ENCODE measurements around the gene MIS18BP1.
"Not testable (repeated sequence)": the region's sequence is repeated elsewhere in the genome, so short reads cannot be mapped to it uniquely, and the experiment has no call there.

Gene MIS18BP1

DNA sequence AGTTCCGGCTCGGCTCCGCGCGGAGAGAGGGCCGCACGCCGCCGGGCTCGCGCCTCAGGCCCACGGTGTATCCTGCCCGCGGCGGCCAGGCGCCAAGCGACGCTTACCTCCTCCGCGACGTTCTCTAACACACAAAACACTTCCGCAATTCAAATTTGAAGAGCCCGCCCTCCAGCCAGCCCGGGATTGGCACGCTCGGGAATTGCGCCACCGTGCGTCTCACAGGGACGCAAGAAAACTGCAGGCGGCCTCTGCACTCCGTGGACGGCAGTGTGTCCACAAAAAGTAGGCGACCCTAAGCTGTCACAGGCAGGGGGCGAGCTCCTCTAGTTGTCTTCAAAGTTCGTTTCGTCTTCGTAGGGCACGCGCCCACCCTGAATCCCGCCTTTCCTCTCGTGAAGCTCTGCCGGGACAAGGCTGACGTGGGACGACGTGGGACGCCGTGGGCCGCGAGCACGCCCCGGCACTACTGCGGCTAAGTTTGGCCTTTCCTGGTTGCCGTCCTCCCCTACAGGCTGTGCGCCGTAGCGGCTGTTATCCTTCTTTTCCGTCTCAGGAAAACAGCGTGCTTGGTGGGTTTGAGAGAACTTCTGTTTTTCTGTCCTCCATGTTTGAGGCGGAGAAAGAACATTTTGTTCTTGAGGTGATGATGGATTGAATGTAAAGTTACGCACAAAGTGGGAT is at the start of gene MIS18BP1:
Gene MIS18BP1, minus strand, starts transcription at position 133 of the 684 bp plus-strand sequence. CDS start 5,916 bp downstream, outside the sequence.
- no peaks in the 10 kb centered on the region for H4K20me1 ChIP-seq (ENCODE audit: insufficient read depth, low read length)
- TF ChIP-seq, protein P1, sequence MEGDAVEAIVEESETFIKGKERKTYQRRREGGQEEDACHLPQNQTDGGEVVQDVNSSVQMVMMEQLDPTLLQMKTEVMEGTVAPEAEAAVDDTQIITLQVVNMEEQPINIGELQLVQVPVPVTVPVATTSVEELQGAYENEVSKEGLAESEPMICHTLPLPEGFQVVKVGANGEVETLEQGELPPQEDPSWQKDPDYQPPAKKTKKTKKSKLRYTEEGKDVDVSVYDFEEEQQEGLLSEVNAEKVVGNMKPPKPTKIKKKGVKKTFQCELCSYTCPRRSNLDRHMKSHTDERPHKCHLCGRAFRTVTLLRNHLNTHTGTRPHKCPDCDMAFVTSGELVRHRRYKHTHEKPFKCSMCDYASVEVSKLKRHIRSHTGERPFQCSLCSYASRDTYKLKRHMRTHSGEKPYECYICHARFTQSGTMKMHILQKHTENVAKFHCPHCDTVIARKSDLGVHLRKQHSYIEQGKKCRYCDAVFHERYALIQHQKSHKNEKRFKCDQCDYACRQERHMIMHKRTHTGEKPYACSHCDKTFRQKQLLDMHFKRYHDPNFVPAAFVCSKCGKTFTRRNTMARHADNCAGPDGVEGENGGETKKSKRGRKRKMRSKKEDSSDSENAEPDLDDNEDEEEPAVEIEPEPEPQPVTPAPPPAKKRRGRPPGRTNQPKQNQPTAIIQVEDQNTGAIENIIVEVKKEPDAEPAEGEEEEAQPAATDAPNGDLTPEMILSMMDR (IDR thresholded peaks at IDR 0.05; ENCODE audit: low read length), result peak; percentile 55
- TF ChIP-seq EZH2phosphoT487 (IDR thresholded peaks at IDR 0.05; ENCODE audit: low read length) (no peak), EZH2 (optimal IDR thresholded peaks at IDR 0.05; ENCODE audit: low read depth, low read length) (no peak)
- peaks cover 7% of the 10 kb centered on the region for H3K4me1 ChIP-seq (ENCODE audit: low read length)
- H3F3A ChIP-seq (ENCODE audit: insufficient read depth, low read length), result peaks cover 7% of the 10 kb centered on the region; the same call in 1 of the 2 replicates
- no peaks in the 10 kb centered on the region for H3K9me3 ChIP-seq (replicated peaks; ENCODE audit: insufficient read depth, low read length)
- peak within 1 kb of the TSS; percentile 61 for H2AFZ ChIP-seq (ENCODE audit: low read length)
- peak within 1 kb of the TSS; percentile 63 for H3K4me2 ChIP-seq (ENCODE audit: low read depth, low read length)
- peaks cover 45% of the 10 kb centered on the region for H3K79me2 ChIP-seq (ENCODE audit: low read length)
- H3K4me3 ChIP-seq (ENCODE audit: low read length), result peak within 1 kb of the TSS; percentile 76
- no peaks in the 10 kb centered on the region for H3K9me2 ChIP-seq (replicated peaks; ENCODE audit: insufficient read depth, low read length)
- peak within 1 kb of the TSS; percentile 85 for H3K27ac ChIP-seq (ENCODE audit: low read length)
- no peaks in the 10 kb centered on the region for H3K36me3 ChIP-seq (replicated peaks; ENCODE audit: insufficient read depth, low read length)
- H3K9ac ChIP-seq (ENCODE audit: low read length), result peak within 1 kb of the TSS; percentile 78
- no peaks in the 10 kb centered on the region for H3K27me3 ChIP-seq (replicated peaks; ENCODE audit: insufficient read depth, low read length)
- peak; percentile 92 for DNase-seq

DNA sequence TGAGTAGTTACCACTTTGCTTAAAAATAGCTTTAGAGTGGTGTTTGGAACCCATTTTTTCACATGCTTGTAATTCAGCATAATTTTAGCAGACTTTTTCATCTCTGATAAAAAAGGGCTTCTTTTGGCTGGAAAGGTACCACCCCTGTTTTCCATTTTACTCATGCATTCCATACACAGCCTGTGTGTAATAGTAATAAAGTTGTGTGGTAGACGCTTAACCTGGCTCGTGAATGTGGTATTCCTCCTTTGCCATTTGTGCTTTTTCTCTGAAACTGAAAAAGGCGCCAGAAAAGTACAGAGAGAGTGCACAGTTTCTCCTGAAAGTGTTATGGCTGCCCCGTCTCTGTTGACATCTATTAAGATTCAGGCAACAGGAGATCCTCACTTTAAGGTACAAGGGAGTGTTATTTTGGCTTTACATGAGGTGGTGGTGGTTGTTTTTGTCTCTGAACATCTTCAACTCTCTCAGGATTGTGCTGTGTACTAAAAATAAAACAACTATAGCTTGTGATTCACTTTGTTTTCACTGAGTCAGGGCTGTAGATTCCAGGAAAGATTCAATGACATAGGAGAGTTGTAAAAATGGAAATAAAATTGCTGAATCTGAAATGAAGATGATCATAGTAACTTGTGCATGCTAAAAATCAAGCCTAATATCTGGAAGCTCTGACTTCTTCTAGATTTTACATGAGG is 45.6 kb upstream of the MIS18BP1 start:
- H2AFZ ChIP-seq (ENCODE audit: low read length), result no peak overlapping the region
- no peaks in the 10 kb centered on the region for H3K36me3 ChIP-seq (replicated peaks; ENCODE audit: insufficient read depth, low read length)
- H3K4me2 ChIP-seq (ENCODE audit: low read depth, low read length), result no peak overlapping the region
- TF ChIP-seq EZH2 (optimal IDR thresholded peaks at IDR 0.05; ENCODE audit: low read depth, low read length), result no peak
- TF ChIP-seq, protein P1 (IDR thresholded peaks at IDR 0.05; ENCODE audit: low read length), result no peak
- TF ChIP-seq EZH2phosphoT487 (IDR thresholded peaks at IDR 0.05; ENCODE audit: low read length), result no peak
- no peaks in the 10 kb centered on the region for H3K9me2 ChIP-seq (replicated peaks; ENCODE audit: insufficient read depth, low read length)
- no peaks in the 10 kb centered on the region for H3K27me3 ChIP-seq (replicated peaks; ENCODE audit: insufficient read depth, low read length)
- no peaks in the 10 kb centered on the region for H3K9me3 ChIP-seq (replicated peaks; ENCODE audit: insufficient read depth, low read length)
- no peaks in the 10 kb centered on the region for H3F3A ChIP-seq (ENCODE audit: insufficient read depth, low read length)
- no peak overlapping the region for H3K27ac ChIP-seq (ENCODE audit: low read length)
- no peaks in the 10 kb centered on the region for H3K79me2 ChIP-seq (ENCODE audit: low read length)
- H3K9ac ChIP-seq (ENCODE audit: low read length), result no peak overlapping the region
- no peak overlapping the region for H3K4me3 ChIP-seq (ENCODE audit: low read length)
- H4K20me1 ChIP-seq (ENCODE audit: insufficient read depth, low read length), result no peaks in the 10 kb centered on the region
- H3K4me1 ChIP-seq (ENCODE audit: low read length), result no peaks in the 10 kb centered on the region
- DNase-seq, result no peak

DNA sequence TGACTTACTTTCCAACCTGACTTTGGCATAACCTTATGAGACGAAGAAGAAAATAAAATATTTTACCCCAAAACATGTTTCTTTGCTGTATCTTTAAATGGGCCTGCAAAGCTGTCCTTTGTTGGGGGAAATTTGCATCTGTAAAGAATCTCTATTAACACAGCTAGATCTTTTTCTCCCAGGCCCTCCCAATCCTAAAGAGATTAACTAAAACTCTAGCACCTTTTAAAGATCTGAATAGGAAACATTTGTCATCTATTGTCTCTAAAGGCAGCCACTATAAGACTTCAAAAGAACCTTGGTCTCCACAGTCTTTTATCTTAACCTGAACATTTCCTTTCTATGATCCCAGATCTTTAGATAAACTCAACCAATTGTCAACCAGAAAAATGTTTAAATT is 41.8 kb upstream of the MIS18BP1 start:
- H3K4me3 ChIP-seq (ENCODE audit: low read length); H4K20me1 ChIP-seq (ENCODE audit: insufficient read depth, low read length); H3K27ac ChIP-seq (ENCODE audit: low read length); H3K36me3 ChIP-seq (replicated peaks; ENCODE audit: insufficient read depth, low read length); H3K27me3 ChIP-seq (replicated peaks; ENCODE audit: insufficient read depth, low read length); H2AFZ ChIP-seq (ENCODE audit: low read length); H3K79me2 ChIP-seq (ENCODE audit: low read length); DNase-seq; H3K9ac ChIP-seq (ENCODE audit: low read length); H3K9me2 ChIP-seq (replicated peaks; ENCODE audit: insufficient read depth, low read length); H3K4me1 ChIP-seq (ENCODE audit: low read length); H3K9me3 ChIP-seq (replicated peaks; ENCODE audit: insufficient read depth, low read length); H3K4me2 ChIP-seq (ENCODE audit: low read depth, low read length); H3F3A ChIP-seq (ENCODE audit: insufficient read depth, low read length): not testable (repeated sequence)

DNA sequence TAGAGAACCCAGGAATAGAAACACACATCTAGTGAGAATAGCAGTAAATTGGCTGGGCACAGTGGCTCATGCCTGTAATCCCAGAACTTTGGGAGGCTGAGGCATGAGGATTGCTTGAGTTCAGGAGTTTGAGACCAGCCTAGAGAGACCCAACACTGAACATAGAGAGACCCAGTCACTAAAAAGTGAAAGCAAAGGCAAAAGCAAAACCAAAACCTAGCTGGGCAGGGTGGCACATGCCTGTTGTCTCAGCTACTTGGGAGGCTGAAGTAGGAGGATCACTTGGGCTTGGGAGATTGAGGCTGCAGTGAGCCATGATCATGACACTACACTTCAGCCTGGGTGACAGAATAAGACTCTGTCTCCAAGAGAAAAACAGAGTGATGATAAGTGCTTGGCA is 37.5 kb upstream of the MIS18BP1 start:
- Histone ChIP-seq H3K9me3 (replicated peaks; ENCODE audit: insufficient read depth, low read length) (no peaks in the 10 kb centered on the region), H3K9me2 (replicated peaks; ENCODE audit: insufficient read depth, low read length) (no peaks in the 10 kb centered on the region), H3K9ac (ENCODE audit: low read length) (no peak overlapping the region), H3K36me3 (replicated peaks; ENCODE audit: insufficient read depth, low read length) (no peaks in the 10 kb centered on the region), H4K20me1 (ENCODE audit: insufficient read depth, low read length) (no peaks in the 10 kb centered on the region), H3K4me1 (ENCODE audit: low read length) (no peaks in the 10 kb centered on the region), H3K4me3 (ENCODE audit: low read length) (no peak overlapping the region), H3F3A (ENCODE audit: insufficient read depth, low read length) (no peaks in the 10 kb centered on the region), H3K27me3 (replicated peaks; ENCODE audit: insufficient read depth, low read length) (no peaks in the 10 kb centered on the region), H2AFZ (ENCODE audit: low read length) (no peak overlapping the region), H3K79me2 (ENCODE audit: low read length) (no peaks in the 10 kb centered on the region), H3K27ac (ENCODE audit: low read length) (no peak overlapping the region), H3K4me2 (ENCODE audit: low read depth, low read length) (no peak overlapping the region)
- TF ChIP-seq EZH2 (optimal IDR thresholded peaks at IDR 0.05; ENCODE audit: low read depth, low read length), result no peak
- no peak for TF ChIP-seq EZH2phosphoT487 (IDR thresholded peaks at IDR 0.05; ENCODE audit: low read length)
- TF ChIP-seq, protein P1 (IDR thresholded peaks at IDR 0.05; ENCODE audit: low read length), result no peak
- no peak for DNase-seq
